Ovary (tissue), 3 donors: ENCODE results near the gene PSMC2.

Source experiments
- CTCF ChIP-seq, 3 donors: fragments of 450-650 bp in 2 of 3; fragments of 200-600 bp in 1 of 3; IDR thresholded peaks; one replicate each; pipeline versions ENCODE4 v1.5.1 to v1.8.0; 2016 to 2022; ENCODE audit warnings: antibody characterized with exemption in 3 of 3, mild to moderate bottlenecking in 1 of 3
- EP300 ChIP-seq: sonication (generic); formaldehyde crosslinking; IDR thresholded peaks from one replicate; pipeline ENCODE4 v1.6.1; 2017; ENCODE audit warnings: antibody characterized with exemption
- POLR2A ChIP-seq: fragments of 450-650 bp; IDR thresholded peaks from one replicate; pipeline ENCODE4 v1.6.1; 2017; ENCODE audit warnings: antibody characterized with exemption, mild to moderate bottlenecking, moderate library complexity
- donor health status: DM: no; HTN: no; CAD: no.

- TF ChIP-seq CTCF (IDR thresholded peaks at IDR 0.05) (no peak), EP300 (no peak), POLR2A (no peak)
Observed at GRCh38 chr7:103391150-103391549, 43.7 kb downstream of the PSMC2 start.
